GM19043 (cell line): Measurements from ENCODE around the gene SNAPC3.

ENCODE experiments used
- ATAC-seq: cut with Tn5 transposase; IDR thresholded peaks from one replicate; pipeline ENCODE4 v1.9.1; 2021; ENCODE audit warnings: low read depth; ENCODE audit not compliant: unreplicated experiment

SNAPC3 gene

DNA sequence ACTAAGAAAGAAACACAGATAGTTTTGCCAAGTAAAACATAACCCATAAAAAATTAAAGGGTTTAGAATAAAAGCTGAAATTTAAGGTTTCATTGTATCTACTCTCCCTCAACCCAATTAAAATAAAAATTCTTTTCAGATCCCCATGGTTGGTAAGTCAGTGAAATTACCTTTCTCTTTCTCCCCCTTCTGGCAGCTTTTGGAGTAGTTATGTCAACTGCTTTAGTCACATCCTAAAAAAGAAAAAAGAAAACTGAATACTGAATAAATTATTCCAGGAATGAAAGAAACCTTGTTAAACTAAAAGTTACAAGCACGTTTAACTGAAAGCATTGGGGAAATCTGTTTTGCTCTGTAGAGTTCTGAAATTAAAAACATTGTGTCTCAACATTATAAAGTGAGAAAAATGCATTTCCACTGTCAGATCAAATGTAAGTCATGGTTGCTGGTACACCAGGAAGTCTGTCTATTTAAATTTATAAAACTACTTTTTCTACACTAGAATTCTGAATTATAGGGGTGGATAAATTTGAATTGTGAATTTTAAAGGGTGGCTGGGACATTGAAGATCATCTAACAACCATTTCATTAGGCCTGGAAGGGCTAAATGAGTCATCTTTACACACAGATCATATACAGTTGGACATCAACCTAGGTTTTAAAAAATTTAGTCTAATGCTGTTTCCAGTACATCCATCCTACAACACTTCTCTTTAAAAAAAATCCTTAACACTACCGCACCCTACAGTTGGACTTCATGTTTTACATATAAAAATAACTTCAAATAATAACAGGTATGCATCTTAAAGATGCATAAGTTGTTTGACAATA, 63.4 kb downstream of the SNAPC3 start:
- no peak for ATAC-seq

DNA sequence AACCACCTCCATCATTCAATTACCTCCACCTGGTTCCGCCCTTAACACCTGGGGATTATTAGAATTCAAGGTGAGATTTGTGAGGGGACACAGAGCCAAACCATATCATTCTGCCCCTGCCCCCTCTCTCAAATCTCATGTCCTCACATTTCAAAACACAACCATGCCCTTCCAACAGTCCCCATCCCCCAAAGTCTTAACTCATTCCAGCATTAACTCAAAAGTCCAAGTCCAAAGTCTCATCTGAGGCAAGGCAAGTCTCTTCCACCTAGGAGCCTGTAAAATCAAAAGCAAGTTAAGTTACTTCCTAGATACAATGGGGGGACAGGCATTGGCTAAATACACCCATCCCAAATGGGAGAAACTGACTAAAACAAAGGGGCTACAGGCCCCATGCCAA, 69.3 kb downstream of the SNAPC3 start:
- ATAC-seq, result no peak

DNA sequence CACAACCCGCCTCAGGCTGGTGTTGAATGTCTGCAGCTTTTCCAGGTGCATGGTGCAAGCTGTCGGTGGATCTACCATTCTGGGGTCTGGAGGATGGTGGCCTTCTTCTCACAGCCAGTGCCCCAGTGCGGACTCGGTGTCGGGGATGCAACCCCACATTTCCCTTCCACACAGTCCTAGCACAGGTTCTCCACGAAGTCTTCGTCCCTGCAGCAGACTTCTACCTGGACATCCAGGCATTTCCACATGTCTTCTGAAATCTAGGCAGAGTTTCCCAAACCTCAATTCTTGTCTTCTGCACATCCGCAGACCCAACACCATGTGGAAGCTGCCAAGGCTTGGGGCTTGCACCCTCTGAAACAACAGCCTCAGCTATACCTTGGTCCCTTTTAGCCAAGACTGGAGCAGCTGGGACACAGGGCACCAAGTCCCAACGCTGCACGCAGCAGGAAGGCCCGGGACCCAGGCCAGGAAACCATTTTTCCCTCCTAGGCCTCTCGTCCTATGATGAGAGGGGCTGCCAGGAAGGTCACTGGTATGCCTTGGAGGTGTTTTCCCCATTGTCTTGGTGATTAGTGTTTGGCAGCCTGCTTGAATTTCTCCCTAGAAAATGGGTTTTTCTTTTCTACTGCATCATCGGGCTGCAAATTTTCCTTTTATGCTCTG, 69.9 kb downstream of the SNAPC3 start:
- no peak for ATAC-seq

DNA sequence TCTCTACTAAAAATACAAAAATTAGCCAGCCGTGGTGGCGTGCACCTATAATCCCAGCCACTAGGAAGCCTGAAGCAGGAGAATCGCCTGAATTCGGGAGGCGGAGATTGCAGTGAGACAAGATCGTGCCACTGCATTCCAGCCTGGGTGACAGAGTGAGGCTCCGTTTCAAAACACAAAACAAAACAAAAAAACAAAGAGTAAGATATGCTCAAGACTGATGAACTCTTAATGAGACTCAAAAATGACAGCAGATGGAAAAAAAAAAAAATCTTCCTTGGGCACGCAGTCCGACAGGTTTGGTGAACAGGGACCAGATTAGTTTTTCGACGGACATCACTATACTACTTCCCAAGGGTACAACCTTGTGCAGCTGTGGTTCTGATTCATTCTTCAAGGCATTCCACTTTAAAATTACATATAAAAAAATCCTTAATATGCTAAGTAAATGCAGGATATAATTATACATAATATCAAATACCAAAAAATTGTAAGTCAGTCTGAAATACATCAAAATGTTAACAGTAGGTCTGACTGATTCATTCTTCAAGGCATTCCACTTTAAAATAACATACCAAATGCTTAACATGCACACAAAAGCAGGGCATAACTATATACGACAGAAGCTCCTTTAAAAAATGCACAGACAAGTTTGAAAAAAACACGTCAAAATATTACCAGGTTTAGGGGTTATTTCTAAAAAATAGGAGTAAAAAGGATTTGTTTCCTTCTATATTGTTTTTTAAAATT, 75.7 kb downstream of the SNAPC3 start:
- ATAC-seq, result no peak

DNA sequence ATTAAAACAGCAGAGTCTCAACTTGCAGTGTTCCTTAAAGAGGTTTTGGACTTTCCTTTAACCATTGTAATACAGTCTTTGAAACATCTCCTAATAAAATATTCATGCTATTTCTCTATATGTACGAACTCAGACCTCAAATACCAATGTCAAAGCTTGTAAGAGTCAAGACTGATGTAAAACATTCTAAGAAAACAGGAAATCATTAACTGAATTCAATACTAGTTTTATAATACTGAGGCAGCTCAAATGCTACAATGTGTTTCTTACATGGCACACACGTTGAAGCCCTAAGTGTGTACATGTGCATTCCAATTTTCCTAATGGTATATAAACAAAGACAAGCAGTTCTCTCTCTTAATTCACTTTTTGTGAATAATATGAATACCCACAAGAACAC, 76.5 kb downstream of the SNAPC3 start:
- ATAC-seq, result no peak

DNA sequence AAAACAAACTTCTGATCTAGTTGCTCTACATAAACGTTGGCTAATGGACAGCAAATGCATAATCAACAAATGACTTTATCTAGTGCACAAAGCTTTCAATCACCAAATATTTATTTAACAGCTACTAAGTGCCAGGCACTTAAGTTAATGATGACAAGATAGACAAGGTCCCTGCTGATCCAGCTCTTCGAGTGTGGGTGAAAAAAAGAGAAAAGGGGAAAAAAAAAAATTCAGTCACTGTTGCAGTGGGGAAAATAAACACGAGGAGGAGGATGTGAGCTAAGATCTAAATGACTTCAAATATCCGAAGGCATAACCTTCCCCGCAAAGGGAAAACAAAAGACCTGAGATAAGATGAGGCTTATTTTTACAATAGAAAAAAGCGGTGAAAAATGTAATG, 78.5 kb downstream of the SNAPC3 start:
- no peak for ATAC-seq

DNA sequence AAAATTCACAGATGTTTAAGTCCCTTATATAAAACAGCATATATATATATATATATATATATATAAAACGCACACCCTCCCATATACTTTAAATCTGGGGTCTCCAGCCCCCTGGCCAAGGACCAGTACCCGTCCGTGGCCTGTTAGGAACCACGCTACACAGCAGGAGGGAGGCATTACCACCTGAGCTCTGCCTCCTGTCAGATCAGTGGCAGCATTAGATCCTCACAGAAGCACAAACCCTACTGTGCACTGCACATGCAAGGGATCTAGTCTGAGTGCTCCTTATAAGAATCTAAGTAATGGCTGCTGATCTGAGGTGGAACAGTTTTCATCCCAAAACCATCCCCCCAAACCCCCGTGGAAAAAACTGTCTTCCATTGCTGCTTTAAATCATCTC, 79.1 kb downstream of the SNAPC3 start:
- no peak for ATAC-seq

DNA sequence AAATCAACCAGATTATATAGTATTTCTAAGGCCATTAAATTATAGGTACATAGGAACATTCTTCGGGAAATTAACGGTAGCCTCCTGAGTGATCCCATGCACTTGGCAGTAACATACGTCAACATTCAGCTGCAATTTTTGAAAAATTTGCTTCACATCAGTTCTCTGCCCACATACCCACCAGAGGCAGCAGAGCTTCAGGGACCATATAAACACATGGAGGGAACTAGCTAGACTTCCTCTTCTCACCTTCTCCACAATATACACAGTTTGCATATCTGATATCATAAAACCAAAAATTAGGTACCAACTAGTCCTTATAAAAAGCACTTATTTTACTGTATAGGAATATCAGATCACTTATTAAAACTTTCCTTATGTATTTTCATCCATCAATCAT, 83.2 kb downstream of the SNAPC3 start:
- ATAC-seq, result no peak

DNA sequence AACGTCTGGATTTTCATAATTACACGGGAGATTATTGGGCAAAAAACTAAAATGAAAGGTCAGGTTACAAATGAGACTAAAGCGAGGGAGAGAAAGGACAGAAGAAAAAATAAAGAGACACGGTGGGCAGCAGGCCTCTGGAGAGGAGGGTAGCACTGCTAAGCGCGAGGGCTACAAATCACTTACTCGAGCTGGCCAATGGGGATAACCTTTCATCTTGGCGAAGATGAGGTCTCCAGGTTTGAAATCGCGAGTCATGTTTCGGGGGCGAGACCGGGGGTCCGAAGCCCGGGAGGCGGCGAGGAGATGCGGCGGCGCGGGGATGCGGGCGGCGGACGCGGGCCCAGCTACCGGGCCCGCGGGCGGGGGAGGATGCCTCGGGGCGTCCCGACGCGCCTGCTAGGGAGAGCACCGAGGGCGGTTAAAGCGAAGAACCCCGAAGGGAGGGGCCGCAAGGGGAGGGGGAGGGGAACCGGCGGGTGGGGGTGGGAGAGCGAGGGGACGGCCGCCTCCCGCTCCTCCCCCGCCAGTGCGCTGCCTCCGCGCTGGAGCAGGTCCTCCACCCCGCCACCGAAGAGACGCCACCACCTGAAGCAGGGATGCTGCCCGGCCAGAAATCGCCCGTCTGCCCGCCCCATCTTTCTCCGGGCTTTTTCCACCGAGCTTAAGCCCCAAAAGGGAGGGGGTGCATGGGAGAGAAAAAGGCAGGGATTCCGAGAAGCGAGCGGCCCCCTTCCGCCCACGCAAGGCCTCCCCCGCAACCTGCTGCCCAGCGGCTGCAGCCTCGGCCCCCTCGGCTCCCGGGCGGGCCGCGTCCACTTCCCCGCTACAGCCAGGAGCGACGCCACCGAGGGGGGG, 87.5 kb downstream of the SNAPC3 start:
- peak; percentile 24 for ATAC-seq

DNA sequence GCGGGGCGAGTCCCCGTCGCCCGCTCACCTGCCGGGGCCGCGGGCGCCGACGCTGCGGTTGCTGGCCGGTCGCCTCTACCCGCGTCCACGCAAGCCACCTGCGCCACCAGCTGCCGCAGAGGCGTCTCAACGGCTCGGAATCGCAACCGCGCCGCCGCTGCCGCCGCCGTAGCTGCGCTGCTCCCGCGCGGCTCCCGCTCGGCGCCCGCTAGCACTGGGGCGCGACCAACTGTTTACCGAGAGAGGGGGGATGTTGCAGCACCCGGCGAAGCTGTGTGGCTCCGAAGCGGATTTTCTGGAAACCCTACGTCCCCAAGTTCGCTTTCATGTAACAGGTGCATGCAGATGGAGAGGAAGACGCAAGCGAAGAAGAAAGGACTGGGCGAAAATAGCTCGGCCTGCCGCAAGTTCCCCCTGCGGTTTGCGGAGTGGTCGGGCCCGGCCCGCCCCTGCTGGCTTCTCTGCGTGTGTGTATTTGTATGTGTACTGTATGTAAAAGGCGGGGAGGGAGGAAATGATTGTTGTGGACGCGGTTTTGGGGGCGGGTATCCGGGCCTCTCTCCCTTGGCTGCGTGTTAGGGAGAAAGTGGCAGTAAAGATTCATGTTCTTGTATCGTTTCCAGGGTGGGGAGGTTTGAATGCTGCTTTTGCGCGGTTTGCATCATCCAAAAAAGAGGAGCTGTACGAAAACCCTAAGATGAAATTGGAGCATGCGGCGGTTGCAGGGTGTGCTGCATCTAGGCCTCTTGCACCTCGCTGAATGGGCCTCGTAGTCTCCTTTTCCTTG, 88.3 kb downstream of the SNAPC3 start, which contains the start of gene PSIP1:
TSS of gene PSIP1 (minus strand) at position 182 of the 787 bp plus-strand sequence. CDS start 782 bp downstream, outside the sequence.
- ATAC-seq, result peak; percentile 73
